Hippocampal formation (tissue), 2 donors: Measurements from ENCODE around the gene PEF1.

Experiments
- DNase-seq, 2 donors: peaks; one replicate each; lab custom pipeline; 2025; lab: John Stamatoyannopoulos, UW

PEF1 gene

DNA sequence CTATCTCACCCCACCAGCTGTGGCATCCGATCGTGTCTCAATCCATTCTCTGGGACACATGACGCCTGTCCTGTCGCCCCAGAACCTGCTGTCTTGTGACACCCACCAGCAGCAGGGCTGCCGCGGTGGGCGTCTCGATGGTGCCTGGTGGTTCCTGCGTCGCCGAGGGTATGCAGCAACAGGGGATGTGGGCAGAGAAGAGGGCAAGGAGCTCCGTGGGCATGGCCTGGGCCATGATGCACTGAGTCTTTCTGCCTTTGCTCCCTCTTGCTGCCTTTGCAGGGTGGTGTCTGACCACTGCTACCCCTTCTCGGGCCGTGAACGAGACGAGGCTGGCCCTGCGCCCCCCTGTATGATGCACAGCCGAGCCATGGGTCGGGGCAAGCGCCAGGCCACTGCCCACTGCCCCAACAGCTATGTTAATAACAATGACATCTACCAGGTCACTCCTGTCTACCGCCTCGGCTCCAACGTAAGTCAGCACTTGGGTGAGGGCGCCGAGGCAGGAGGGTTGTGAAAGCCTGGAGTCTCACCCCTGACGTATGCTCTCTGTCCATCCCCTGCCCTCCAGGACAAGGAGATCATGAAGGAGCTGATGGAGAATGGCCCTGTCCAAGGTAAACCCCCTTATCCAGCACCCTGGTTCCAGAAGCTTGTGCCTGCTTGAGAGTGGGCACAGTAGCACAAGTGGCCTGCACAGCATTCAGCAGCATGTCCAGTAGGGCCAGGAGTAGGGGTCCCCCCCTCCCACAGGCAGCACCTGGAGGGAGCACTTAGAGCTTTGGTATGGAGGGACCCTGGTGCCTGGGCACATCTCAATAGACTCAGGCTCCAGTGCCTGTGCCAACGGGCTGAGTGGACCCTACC is 59.6 kb downstream of the PEF1 start:
- DNase-seq = no peak

DNA sequence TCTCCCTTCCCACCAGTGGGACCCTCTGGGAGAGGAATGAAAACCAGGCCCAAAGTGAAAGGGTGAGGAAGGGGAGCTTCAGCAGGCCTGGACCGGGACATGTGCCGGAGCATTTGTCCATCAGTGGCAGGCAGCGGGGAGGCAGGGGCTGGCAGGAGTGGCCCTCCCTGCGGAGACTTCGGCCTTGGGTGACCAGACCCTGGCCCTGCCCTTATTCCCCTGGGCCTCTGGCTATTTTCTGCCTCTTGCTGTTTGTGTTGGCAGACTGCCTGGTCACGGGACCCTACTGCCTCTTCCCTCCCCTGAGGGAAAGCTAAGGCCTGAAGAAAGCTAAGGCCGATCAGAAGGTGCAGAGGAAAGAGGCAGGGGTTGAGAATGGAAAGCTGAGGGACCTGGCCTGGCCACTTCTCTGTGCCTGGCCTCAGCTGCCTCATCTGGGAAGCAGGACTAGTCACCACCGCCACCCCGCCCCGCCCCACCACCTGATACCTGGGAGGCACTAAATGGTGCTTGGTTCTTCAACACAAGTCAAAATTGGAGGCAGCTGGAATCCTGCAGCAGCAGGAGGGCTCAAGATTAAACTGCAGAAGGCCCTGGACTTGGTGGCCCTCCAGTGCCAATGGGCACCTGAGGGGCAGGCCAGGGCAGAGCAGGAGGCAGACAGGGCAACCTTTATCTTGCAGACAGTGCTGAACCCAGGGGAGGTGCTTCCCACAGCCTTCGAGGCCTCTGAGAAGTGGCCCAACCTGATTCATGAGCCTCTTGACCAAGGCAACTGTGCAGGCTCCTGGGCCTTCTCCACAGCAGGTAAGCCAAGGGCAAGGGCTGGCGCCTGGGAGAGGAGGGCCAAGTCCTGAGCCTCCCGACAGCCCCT is 60.4 kb downstream of the PEF1 start:
- no peak for DNase-seq

DNA sequence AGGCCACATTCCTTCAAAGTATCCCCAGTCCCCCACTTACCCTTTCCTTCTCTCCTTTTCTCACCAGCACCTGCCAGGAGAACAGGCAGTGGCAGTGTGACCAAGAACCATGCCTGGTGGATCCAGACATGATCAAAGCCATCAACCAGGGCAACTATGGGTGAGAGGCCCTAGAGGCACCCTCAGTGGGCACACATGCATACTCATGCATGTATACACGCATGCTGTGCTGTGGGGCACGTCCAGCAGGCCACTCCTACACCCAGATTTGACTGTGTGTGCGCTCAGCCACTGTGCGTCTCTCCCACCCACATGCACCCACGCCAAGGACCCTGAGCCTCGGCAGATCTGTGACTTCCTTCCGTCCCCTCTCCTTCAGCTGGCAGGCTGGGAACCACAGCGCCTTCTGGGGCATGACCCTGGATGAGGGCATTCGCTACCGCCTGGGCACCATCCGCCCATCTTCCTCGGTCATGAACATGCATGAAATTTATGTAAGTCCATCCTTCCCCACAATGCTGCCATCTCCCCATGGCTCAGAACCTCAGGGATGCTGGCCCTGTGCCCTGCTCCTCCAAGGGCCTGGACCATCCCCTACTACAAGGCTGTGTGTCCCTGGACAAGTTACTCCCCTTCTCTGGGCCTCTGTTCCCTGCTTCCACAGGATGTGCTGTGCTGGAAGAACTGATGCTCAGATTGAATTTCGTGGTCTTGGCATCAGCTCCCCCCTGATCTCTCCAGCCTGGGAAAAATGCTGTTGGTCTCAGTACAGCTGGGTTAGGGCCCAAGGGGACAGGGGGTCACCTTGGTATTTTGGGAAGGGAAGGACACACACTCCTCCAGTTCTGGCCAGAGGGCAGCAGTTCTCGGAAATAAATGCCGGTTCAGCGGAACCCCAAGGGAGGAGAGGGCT is 61.3 kb downstream of the PEF1 start:
- no peak for DNase-seq

DNA sequence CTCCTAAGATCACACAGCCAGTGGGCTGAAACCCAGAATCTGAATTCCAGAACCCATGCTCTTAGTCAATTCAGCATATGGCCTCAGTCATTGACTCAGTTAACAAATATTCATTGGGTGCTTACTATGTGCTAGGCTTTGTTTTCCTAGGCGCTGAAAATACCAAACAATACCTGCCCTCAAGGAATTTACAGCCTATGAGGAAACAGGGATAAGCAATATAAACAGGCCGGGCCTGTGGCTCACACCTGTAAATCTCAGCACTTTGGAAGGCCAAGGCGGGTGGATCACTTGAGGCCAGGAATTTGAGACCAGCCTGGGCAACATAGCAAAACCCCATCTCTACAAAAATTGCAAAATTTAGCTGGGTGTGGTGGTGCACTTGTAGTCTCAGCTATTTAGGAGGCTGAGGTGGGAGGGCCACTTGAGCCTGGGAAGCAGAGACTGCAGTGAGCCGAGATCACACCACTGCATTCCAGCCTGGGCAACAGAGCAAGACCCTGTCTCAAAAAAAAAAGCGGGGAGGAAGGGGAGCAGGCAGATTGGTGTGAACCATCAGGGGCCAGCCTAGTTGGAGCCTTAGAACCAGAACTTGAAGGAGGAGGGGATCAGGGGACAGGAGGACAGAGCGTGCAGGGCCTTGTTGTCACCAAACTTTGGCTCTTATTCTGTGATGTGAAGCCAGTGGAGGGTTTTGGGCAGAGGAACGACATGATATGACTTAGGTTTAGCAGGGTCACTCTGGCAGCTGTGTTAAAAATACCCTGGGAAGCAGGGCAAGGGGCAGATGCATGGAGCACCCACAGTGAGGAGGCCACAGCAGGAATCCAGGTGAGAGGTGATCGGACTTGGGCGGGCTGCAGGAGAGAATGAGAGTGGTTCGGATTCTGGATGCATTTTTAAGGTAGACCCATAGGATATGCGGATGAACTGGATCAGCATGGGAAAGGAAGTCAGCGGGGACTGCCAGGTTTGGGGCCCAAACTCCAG is 62.6 kb downstream of the PEF1 start:
- no peak for DNase-seq

DNA sequence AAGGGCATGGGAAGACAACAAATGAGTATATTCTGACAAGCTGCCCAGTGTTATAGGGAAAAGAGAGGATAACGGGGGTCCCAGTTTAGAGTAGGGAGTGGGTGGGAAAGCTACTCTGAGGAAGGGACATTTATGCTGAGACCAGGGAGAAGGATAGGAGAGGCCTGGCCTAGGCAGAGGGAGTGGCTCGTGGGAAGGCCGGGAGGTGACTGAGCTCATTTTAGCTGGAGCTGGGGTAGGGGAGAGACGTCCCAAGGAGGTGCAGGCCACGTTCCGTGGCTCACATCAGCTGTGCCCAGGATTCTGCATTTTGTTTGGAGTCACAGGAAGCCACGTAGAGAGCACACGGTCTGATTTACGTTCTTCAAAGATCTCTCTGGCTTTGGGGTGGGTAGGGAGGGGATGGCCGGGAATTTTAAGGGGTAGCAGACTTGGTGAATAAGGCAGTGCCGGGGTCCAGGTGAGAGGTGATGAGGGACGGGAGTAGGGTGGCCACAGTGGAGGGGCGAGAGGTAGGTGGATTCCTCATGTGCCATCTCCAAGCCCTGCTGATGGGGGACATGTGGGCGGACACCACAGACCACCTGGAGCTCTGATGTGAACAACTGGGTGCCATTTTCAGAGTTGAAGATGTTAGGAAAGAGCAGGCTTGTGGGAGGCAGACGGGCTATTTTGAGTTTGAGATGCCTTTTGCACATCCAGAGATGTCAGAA is 63.6 kb downstream of the PEF1 start:
- no peak for DNase-seq

DNA sequence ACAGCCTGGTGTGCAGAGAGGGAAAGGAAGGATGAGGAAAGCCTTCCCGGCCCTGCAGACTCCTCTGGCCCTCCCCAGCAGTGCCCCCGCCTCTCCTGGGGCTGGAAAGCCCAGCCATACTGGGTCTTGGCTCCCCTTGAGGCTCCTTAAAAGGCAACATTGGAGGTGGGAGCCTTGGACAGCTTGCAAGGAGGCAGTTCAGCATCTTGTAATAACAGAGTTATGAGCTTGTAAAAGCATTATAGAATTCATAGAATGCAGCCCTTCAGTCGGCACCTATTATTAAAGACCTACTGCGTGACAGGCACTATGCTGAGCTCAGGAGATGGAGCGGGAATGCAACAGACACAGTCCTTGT is 64.2 kb downstream of the PEF1 start:
- no peak for DNase-seq
